Activated CD4-positive, alpha-beta T cell treated with anti-CD3 and anti-CD28 coated beads for 4 hours (primary cell): ENCODE results near the gene SUFU.
"Not testable (repeated sequence)": the region's sequence is repeated elsewhere in the genome, so short reads cannot be mapped to it uniquely, and the experiment has no call there.

Source experiments
- DNase-seq, 2 donors: peaks; one replicate each; pipeline ENCODE4 v3.0.0-alpha.2; 2020

Gene SUFU

GRCh38 chr10:102480396-102480795, 23.4 kb upstream of the SUFU start:
- no peak for DNase-seq

DNA sequence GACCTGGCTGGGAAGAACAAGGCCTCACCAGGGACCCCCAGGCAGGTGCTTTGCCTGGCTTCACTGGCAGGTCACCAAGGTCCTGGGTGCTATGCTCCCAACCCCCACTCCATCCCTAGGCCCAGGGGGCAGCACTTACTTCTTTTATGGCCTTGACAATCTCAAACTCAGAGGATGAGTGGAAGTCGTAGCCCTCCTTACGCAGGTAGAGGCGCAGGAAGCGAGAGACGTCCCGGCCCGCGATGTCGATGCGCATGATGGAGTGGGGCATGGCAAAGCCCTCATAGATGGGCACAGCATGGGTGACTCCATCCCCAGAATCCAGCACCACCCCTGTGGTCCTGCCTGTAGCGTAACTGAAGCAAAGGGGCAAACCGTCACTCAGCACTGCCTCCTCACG, 19.8 kb upstream of the SUFU start:
- DNase-seq = no peak

GRCh38 chr10:102485093-102485784, 18.5 kb upstream of the SUFU start:
- no peak for DNase-seq

DNA sequence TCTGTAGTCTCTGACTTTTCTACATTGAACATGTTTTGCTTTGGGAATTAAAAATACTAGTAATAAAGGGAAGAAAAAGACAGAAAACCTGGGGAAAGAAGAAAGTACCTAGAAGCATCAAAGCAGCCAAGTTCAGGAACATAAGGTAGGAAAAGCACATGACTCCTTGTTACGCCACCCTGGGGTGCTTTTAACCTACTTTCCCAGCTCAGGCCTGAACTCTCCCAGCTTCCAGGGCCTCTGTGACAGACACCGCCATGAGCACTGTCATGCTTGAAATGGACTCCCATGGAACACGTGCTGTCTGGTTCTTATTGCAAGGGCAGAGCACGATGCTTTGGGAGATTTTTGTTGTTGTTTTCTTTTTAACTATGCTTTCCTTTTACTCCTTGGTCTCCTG, 12.6 kb upstream of the SUFU start:
- DNase-seq = no peak

GRCh38 chr10:102492344-102492939, 11.3 kb upstream of the SUFU start:
- DNase-seq = no peak

DNA sequence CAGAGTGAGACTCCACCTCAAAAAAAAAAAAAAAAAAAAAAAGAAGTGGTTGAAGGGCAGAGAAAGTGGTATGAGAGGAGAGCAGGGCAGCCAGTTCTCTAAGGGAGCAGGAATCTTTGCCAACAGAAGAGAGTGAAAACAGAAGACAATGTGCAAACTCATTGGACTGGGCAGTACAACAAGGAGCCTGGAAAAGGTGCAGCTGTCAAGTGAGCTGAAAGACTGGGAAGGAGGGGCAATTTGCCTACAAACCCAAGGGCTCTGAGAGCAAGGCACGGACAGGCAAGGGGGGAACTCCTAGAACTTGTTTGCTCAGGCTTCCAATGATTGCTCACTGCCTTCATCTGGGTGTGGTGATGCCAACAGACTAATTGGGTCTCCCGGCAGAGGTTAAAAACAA, 10.8 kb upstream of the SUFU start:
- no peak for DNase-seq

DNA sequence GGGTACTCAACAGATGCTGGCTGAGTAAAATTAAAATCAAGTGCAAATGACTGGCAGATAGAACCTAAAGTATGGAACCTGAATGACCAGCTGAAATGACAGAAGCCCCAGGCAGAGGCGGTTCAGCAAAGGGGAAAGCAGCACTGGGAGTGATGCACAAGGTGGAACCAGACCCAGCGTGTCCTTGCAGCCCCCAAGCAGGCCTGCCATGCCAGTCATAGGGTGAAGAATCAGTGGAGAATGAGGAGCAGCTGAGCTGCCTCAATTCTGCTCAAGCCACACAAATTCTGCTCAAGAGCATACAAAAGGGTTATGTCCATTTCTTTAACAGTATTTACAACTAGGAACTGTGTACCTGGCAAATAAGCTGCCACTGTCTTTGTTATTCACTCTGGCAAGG, 10.0 kb upstream of the SUFU start:
- no peak for DNase-seq

GRCh38 chr10:102497545-102497944, 6.2 kb upstream of the SUFU start:
- DNase-seq = no peak

DNA sequence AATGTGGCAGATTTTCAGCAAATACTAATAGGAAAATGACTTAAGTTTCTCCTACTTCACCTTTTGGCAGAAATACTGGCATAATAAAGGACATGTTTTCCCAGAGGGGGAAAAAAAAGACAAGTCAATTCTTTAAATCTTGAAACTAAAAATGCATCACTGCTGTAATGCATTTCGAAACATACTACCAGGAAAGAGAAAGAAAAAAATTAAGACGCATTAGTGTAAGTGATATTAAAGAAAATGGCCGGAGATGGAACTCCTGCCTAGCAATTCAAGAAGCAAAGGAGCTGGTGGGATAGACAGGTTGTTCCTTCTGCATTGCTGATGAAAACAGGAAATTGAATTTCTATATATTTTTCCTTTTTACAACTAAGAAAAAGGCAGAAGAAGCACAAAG, 4.4 kb upstream of the SUFU start:
- DNase-seq = no peak

DNA sequence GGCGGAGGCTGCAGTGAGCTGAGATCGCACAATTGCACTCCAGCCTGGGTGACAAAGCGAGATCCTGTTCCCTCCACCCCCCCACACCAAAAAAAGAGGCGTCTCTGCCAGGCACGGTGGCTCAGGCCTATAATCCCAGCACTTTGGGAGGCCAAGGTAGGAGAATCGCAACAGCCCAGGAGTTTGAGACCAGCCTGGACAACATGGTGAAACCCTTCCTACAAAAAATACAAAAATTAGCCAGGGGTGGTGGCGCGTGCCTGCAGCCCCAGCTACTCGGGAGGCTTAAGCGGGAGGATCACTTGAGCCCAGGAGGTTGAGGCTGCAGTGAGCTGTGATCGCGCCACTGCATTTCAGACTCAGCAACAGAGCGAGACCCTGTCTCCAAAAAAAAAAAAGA, 3.1 kb upstream of the SUFU start:
- DNase-seq = not testable (repeated sequence)

- DNase-seq = no peak
Observed at GRCh38 chr10:102501201-102502028, 2.4 kb upstream of the SUFU start.

DNA sequence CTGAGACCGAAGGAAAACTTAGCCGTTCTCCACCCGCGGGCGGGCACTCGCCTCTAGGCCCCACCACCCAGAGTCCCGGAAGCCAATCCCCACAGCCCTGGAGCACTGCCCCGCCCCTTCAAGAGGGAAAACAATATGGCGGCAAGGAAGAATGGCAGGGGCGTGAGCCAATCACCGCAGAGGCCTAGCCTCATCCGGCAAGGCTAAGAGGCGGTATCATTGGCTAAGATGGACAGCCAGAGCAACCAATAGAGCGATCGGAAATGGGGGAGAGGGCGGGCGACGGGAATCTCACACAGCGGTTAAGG, 1.8 kb upstream of the SUFU start:
- peak; percentile 97 to 99 for DNase-seq

- DNase-seq = peak; percentile 94
Observed at GRCh38 chr10:102502337-102503151, 1.2 kb upstream of the SUFU start, which contains the start of gene ACTR1A. ACTR1A (minus strand) TSS chr10:102502712; CDS start chr10:102502647, 65 bp downstream.

GRCh38 chr10:102504179-102504975, 605 bp downstream of the SUFU start:
- peak; percentile 28 to 32 for DNase-seq

- DNase-seq = no peak
Observed at GRCh38 chr10:102504976-102505300, 1.2 kb downstream of the SUFU start.

DNA sequence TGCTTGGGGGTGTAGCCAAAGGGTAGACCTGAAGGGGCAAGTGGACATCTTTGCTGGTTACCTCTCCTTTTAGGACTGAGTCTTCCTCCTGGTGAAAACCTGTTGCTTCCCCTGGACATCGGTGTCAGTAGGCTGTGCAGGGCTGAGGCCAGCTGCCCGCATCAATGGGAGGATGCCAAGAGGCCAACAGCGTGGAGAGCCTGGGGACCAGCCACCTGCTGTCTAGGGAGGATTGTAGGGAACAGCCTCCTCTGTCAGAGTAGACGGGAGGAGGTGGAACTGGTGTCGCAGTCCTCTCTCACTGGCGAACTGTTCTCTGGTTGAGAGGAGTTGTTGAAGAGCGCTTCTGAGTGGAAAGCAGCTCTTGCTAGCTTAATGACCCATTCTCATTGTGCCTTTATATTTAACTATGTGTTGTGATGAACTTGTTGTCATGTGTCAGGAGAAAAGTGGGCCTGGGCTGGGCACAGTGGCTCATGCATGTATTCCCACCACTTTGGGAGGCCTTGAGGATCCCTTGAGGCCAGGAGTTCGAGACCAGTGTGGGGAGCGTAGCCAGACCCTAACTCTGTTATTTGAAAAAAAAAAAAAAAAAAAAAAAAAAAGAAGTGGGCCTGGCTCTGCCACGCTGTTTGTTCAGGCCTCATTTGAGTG, 1.8 kb downstream of the SUFU start:
- no peak for DNase-seq

DNA sequence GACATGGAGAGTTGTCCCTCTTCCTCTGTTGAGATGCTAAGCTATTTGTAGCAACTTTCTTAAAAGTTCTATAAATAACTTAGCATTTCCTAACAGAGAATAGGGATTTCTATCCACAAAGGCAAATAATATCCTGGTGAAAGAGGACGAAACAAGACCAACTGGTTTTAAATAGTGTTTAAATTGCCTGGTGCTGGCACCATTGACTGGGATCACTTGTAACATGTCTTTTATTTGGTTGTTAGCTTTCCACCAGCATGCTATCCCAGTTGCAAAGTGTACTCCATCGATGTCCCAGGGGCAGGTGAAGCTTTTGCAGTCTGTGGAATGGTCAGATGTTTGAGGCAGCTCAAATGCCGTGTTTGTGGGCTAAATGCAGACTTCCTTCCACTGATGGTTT, 3.7 kb downstream of the SUFU start:
- no peak for DNase-seq

DNA sequence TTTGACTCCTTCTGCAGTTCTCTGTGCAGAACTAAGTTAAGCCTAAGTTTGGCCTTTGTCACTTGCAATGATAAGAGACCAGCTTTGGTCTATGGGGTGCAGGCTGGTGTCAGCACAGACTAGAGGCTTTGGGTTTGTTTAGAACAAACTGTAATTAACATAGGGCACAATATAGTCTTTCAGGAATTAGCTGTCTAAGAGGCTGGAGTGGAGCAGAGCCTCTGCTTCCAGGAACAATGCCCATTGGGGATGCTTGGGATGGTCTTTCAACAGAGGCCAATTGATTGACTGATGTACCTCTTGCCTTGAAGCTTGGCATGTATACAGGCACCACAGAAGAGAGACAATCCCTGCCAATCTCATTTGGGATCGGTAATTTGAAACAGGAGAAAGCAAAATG, 4.7 kb downstream of the SUFU start:
- DNase-seq = no peak

GRCh38 chr10:102509387-102509786, 5.6 kb downstream of the SUFU start:
- DNase-seq = no peak

DNA sequence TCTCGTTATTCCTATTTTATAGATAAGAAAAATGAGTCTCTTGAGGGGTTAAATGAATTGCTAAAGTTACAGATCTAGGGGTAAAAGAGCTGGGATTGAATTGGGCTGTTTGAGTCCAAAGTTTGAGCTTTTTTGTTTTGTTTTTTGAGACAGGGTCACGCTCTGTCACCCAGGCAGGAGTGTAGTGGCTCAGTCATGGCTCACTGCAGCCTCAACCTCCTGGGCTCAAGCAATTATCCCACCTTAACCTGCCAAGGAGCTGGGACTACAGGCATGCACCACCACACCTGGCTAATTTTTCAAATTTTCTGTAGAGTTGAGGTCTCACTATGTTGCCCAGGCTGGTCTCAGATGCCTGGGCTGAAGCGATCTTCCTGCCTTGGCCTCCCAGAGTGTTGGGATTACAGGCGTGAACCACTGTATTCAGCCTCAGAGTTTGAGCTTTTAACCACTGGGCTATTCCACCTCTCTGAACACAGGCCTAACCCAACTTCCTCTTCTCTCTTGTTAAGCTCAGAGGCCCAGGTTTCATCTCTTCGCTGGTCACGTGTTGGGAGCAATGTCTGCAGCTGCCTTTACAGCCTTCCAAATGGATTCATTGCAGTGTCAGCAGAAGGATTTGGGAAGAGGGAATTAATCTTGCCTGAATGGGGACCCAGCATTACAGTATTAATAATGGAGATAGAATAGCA, 8.0 kb downstream of the SUFU start:
- no peak for DNase-seq
